Measurements from ENCODE around the gene GLYATL3.

GLYATL3 gene

DNA sequence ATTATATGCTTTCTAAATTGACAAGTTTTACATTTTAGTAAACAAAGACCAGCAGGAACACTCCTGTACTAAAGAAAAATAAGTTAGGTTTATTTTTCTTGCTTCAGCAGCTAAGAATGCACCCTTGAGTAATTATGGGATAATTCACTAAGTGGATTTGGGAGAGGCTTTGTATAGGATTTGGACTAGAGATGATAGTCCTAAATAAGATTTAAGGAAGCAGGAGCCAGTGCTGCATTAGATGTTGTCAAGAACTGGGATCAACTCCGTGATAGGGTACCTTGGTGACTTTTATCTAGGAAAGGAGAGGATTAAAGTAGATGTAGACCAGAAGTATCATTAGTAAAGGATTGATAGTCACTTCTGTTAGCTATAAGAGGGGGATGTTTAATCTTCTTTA lies 46.6 kb downstream of the GLYATL3 start:
- DNase-seq, result no peak

DNA sequence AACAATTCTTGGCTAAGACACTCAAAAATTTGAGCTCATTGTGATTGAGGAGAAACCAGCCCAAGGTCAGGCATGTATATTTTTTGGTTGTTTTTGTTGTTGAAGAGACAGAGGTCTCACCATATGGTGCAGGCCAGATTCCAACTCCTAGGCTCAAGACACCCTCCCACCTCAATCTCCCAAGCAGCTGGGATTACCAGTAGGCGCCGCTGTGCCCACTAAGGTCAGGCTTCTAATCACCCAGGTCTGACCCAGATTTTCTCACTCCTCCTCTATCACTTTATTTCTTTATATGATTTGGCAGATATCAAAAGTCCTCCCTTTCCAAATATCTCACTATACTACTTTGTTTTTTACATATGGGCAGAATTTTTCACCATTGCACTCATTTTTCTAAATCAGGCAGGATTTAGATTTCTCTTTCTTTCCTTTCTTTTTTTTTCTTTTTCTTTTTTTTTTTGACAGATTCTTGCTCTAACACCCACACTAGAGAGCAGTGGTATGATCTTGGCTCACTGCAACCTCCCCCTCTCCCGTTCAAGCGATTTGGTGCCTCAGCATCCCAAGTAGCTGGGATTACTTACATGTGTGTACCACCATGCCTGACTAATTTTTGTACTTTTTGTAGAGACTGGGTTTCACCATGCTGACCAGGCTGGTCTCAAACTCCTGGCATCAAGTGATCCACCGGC lies 49.0 kb downstream of the GLYATL3 start:
- no peak for DNase-seq

DNA sequence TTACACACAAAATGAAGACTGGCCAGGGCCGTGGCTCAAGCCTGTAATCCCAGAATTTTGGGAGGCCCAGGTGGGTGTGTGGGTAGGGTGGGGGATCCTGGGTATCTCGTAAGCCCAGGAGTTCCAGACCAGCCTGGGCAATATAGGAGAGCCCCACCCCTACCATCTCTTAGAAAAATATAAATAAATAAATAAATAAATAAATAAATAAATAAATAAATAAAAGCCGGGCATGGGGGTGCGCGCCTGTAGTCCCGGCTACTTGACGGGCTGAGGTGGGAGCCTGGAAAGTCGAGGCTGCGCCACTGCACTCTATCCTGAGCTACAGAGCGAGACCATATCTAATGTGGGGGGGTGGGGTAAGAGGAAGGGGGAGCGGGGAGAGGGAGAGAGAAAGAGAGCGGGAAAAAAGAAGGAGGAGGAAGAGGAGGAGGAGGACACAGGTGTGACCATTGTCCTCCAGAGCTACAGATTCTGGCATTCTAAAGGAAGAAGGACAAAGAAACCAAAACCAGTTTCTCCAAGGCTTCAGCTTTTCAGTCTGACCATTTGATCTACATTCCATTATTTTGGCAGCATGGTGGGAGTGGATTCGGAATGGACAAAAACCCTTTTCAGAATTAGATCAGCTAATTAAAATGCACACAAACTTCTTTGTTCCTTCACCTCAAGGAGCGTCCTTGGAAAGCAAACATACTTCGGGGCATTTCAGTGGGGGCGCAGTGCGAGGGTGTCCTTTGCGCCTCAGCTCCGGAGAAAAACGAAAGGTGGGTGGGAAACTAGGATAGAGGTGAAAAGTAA lies 50.2 kb downstream of the GLYATL3 start:
- peak in 1 of 56 donors; percentile 54 for DNase-seq

DNA sequence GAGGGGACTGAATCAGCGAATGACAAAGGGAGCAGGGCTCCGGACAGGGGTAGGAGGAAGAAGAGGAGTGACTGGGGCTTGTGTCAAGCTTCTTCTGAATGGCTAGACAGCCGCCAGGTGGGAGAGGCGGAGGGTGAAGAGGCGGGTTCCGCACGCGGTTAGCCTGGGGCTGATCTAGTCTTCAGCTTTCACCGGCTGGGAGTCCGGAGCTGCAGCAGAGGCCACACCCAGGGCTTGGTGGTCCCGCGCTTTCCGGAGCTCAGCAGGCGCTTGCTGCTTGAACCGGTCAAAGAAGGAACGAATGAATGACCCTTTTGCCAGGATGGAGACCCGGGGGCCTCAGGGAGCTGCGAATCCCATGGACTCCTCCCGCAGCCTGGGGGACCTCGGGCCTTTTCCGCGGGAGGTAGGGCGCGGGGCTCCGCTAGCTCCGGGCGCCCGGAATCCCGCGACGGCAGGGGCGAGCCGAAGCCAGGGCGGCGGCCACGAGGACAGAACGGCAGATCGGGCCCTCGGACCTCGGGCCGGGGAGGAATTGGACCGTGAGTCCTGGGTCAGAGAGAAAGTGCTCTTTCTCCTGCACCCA lies 50.9 kb downstream of the GLYATL3 start, which contains the start of gene C6orf141:
Gene C6orf141 (plus strand): TSS at position 177 of the 586 bp plus-strand sequence. CDS start 125 bp downstream, at position 302.
- peak in 17 of 56 donors; percentile 14 to 63 (median 24) for DNase-seq

DNA sequence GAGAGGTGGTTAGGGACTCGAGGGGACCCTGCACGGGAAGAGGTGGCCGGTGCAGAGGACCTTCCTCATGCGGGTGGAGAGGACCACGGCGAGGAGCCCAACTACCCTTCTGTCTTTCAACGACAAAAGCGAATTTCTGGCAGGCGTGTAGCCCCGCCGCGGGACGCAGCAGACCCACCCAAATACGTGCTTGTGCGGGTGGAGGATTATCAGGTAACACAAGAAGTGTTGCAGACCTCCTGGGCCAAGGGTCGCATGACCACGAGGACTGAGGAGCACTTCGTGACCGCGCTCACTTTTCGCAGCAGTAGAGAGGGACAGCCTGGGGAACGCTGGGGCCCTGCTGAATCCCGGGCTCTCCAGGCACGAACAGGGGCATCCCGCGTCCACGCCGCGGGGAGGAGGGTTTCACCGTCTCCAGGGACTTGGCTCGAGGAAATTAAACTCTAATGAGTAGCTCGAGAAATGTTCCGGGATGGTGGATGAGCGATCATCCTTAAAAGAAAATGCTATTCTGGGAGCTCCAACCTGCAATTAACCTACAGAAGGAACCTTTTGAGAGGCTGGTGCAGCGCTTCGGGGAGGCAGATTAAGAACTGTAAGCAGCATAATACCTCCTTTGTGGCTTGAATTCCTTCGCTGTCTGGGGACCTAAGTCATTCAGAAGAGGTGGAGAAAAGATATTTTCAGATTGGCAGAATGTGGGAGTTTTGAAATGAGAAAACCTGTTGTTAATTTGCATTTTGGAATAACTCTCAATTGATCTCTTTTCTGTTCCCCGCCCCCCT lies 51.5 kb downstream of the GLYATL3 start:
- peak in 12 of 56 donors; percentile 4 to 72 (median 25) for DNase-seq

DNA sequence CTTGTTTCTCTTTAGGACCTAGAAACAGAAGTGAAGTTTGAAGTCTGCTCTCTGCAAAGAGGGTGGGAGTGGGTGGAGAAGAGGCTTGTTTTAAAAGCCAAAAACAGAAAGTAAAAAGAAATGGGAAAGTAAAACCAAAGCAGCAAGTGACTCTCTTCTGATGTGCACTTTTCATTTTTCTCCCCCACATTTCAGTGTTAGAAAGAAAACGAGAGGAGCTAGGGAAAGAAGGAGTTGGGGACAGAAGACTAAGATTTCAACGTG lies 52.1 kb downstream of the GLYATL3 start:
- peak in 2 of 56 donors; percentile 51 to 63 for DNase-seq

DNA sequence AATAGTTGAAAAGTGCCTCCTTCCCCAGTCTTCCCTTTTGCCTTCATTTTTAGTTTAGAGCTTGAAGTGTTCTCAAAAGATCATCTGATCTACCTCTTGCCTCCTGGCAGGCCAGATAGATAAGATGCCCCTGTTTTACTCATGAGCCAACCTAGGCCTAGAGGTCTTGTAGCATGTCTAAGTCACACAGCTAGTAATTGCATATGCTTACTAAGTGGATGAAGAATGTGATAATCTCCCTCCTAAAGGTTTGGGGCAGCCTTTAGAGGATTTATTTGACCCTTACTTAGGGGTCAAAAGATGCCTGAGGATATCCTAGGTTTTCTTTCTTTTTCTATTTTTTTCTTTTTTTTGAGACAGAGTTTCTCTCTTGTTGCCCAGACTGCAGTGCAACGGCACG lies 52.9 kb downstream of the GLYATL3 start:
- DNase-seq, result no peak

DNA sequence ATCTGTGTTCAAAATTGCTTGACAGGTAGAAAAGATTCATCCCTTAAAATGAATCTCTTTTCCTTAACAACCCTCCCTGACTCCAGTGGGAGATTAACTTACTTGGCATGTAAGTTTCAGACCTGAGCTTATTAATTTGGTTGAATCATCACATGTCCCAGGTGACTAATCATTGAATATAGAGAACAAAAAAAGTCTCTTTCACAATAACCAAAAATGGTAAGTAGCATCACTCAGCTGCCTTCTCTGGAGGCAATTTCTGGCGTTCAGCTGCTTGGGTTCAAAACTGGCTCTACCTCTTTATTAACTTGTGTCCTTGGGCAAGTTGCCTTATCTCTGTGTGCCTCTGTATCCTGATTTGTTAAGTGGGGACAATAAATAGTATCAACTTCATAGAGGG lies 53.7 kb downstream of the GLYATL3 start:
- DNase-seq, result peak in 4 of 56 donors; percentile 9 to 20 (median 14)

DNA sequence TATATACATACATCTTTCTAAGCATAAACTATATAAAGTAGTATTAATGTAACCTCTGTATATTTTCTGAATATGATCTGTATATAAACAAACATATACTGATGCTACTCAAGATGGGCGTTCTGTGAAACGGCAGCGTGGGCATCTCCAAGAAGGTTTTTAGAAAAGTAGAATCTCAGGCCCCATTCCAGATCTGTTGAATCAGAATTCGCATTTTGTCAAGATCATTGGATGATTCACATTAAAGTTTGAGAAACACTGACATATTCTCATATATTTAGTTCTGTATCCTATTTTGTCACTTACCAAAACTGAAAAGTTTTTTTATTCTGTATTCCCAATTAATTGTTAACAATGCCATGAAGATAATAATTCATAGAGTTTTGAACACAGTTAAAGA lies 56.2 kb downstream of the GLYATL3 start:
- no peak for DNase-seq

DNA sequence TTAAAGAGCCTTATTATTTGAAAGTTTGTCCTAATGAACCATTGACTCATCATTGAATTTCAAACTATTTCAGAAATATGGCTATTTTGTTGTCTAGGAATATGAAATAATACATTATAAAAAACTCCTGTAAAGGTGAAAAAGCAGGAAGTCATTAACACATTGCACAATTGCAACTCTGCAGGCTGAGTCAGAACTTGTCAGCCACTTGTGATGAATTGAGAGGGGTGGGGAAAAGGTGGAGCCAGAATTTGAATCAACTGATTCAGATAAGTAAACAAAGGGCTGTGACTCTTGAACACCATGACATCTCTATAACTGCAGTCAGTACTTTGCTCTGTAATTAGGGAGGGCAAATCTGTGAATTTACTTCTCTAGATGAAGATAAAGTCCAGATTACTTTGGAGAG lies 56.7 kb downstream of the GLYATL3 start:
- DNase-seq, result peak in 5 of 56 donors; percentile 12 to 36 (median 23)

DNA sequence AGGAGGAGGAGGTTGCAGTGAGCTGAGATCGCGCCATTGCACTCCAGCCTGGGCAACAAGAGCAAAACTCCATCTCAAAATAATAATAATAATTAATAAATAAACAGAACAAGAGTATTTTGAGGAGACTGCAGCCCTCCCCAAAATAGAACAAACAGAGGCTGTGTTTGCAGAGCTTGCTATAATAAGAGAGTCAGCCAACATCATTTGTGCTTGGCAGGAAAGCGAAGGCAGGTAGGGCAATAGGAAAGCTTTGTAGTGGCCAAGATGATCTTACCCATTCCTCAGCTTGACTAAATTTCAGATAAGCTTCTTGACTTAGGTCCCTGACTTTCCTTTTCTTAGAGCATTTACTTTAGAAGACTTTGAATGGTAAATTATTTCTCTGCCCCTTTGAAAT lies 57.5 kb downstream of the GLYATL3 start:
- DNase-seq, result no peak

DNA sequence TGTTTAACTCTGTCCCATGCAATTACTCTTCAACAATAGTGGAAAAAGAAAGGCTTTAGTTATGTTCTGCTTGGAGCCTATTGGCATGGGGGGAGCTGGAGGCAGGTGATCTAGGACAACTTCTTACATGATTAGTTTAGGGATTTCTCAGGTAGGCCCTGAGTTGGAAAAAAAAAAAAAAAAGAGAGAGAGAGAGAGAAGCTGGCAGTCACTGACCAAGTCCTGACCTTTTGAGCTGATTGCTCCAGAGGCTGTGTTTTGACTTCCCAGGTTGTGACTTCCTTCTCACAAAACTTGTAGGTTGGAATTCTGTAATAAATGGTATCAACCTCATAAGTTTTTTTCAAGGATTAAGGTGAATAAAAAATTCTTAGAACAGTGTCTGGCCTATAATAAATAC lies 58.5 kb downstream of the GLYATL3 start:
- DNase-seq, result no peak

DNA sequence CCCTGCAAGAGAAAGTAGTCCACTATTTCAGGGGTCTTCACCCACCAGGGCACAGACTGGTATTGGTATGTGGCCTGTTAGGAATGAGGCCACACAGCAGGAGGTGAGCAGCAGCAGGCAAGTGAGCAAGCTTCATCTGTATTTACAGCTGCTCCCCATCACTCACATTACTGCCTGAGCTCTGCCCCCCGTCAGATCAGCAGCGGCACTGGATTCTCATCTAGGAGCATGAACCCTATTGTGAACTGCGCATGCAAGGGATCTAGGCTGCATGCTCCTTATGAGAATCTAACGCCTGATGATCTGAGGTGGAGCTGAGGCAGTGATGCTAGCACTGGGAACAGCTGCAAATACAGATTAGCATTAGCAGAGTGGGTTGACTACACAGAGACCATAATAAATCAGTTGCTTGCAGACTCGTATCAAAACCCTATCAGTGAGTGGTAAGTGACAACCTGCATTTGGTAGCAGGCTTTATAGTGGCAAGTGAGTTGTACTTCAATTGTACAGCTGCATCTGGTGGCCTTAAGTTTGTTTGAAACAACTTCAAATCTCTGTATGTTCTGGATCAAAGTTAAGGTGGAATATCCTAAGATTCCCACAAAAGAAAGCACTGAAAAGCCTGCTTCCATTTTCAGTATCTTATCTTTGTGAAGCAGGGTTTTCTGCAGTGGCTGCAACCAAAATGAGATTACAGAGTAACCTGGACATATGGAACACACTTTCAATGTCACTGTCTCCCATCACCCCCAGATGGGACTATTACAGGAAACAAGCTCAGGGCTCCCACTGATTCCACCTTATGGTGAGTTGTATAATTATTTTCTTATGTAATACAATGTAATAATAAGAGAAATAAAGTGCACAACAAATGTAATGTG lies 63.5 kb downstream of the GLYATL3 start:
- DNase-seq, result no peak

DNA sequence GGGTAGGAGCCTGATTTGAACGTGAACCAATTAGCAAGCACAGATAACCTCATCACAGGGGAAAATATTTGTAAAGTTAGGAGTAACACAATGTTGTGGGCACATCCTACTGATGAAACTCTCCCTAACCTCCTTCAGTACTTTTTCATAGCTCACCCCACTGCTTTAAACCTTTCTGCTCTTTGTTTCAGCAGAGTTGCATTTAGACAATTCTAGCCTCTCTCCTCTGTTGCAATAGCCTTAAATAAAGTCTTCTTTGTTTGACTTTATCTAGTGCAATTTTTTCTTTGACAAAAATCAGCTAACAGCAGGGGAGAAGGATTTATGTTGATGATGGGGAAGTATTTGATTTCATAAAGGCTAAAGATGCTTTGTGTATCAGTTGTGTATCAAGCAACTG lies 64.8 kb downstream of the GLYATL3 start:
- no peak for DNase-seq

DNA sequence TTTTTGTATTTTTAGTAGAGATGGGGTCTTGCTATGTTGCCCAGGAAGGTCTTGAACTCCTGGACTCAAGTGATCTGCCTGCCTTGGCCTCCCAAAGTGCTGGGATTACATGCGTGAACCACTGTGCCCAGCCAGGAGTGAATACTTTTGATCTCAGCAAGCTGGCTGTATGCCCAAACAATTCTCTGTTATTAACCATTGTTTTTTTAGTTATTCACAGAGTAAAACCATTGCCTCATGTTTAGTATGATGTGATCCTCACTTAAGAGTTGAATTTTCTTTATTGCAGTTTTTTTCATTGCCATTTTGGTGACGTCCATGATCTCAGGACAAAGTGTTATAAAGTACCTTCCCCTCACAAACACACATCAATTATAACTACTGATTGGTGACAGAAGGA lies 65.5 kb downstream of the GLYATL3 start:
- DNase-seq, result no peak

DNA sequence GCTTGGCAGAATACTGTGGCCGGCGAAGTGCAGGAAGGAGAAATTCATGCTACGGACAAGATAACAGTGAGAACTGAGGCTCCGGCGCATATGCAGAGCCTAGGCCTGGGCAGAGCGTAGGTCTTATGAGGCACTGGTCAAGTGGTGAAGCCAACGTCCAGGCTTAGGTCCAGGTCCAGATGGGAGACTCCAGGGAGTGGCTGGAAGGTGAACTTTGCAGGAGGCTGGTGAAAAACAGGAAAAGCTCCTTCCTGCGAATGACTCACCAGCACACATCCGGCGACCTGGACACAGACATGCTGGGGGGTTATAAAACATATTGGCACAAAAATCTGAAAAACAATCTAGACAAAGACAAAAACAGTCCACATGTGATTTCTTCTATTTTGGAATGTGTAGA lies 66.1 kb downstream of the GLYATL3 start:
- DNase-seq, result no peak

DNA sequence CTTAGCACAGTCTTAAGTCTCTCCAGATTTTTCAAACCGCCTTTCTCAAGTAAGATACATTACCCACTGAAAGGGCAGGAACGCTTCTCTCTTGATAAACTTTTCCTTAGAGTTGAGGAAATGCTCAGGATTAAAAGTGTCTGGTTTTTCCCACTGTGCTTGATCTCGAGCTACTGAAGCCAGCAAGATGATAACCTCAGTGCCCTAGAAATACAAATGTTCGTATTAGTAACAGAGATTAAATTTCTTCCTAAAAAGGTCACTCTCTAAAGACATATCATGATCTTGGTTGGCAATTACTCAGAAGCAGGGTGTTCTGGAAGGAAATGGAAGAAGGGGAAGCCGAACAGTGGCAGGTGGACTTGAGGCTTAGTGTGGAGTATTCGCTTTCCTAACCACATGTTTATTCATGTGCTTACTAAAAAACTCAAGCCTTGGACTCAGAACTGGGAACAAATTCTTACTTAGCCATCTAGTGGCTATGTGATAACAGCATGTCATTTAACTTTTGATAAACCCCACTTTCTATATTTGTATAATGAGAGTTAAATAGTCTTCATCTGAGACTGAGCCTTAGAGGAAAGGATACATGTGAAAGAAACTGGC lies 70.9 kb downstream of the GLYATL3 start:
- no peak for DNase-seq

DNA sequence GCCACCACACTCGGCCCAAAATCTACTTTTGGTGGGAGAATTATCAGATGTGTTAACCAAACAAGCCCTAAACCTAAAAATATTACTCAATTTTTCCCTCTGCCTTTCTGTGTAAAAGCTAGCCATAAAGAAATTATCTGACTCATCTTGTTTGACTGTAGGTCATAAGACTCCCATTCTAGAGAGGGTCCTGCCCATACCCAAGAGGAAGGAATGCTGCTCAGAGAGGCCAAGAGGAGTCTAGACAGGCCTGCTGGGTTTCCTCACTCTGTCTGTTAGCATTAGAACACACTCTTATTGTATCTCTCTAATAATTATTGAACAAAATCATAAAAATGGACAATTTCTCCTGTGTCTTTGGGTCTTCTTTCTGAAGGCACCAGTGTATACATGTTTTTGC lies 76.9 kb downstream of the GLYATL3 start:
- no peak for DNase-seq

Data from nucleus accumbens (tissue), 56 donors.